ENCODE results near the gene OSR1. TPM values are rescaled to one million over a fixed set of nuclear protein-coding genes. Genes with fewer than 3 reads are reported as not detected.

Gene OSR1
- polyA plus RNA-seq, 3 donors = not detected

DNA sequence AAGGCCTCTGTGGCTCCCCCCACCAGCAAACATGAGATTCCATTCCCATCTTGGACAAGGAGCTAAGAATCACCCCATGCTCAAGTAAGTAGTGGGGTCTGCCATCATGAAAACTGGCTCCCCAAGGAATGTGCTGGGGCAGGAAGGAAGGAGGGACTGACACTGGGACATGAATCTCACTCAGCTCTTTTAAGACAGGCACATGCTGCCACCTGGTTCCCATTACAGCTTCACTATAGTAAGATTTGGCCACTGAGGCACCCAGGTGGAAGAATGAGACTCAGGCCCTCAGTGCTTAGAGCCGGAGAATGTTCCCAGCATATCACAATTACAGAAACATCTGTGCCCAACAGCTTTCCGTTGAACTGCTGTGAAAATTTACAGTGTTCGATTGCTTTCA, 38.7 kb downstream of the OSR1 start:
- WGBS (ENCODE audit: insufficient coverage) = no CpG with 5 or more reads among the region's 3 CpGs
- no peaks in the 10 kb centered on the region for H3K4me1 ChIP-seq (ENCODE audit: control insufficient read depth in 1 of 2, insufficient read depth in 2 of 2, low read length in 2 of 2)
- no peaks in the 10 kb centered on the region for H3K9me3 ChIP-seq (replicated peaks in 1 of 2; ENCODE audit: control insufficient read depth in 1 of 2, insufficient read depth in 1 of 2, low read length in 2 of 2)
- no peak overlapping the region for H3K4me3 ChIP-seq (replicated peaks in 1 of 3; ENCODE audit: low read depth in 2 of 3, low read length in 3 of 3)
- no peaks in the 10 kb centered on the region for H3K36me3 Mint-ChIP-seq
- H3K36me3 ChIP-seq (replicated peaks in 1 of 2; ENCODE audit: control insufficient read depth in 1 of 2, insufficient read depth in 2 of 2, low read length in 2 of 2) = no peaks in the 10 kb centered on the region
- H3K27ac ChIP-seq (ENCODE audit: low read depth in 1 of 2, low read length in 2 of 2) = no peak overlapping the region
- H3K27me3 ChIP-seq (ENCODE audit: control insufficient read depth in 2 of 2, insufficient read depth in 2 of 2, low read length in 2 of 2) = no peaks in the 10 kb centered on the region
- no peak overlapping the region for H3K27ac Mint-ChIP-seq
- intact Hi-C loops (cut with micrococcal nuclease) = no loop called here
- no peak overlapping the region for H3K9ac ChIP-seq (ENCODE audit: insufficient read depth, low read length, poor library complexity, severe bottlenecking)
- DNase-seq = no peak
- H4K20me1 ChIP-seq (ENCODE audit: insufficient read depth, low read length) = no peaks in the 10 kb centered on the region
- TF ChIP-seq CTCF (IDR thresholded peaks at IDR 0.05) = no peak
- no peak overlapping the region for H3K4me3 Mint-ChIP-seq
- no peaks in the 10 kb centered on the region for H3K4me1 Mint-ChIP-seq
- H3K9me3 Mint-ChIP-seq = peaks cover 0 to 7% (median 2%) of the 10 kb centered on the region in 7 donors
- H3K4me2 ChIP-seq (replicated peaks; ENCODE audit: extremely low read depth, low read length, poor library complexity, severe bottlenecking) = no peak overlapping the region
- H2AFZ ChIP-seq (ENCODE audit: insufficient read depth, low read depth, low read length, poor library complexity, severe bottlenecking) = no peak overlapping the region
- H3K27me3 Mint-ChIP-seq (ENCODE audit: low read depth in 3 of 3) = peaks cover 0 to 3% (median under 1%) of the 10 kb centered on the region in 3 donors
- no peaks in the 10 kb centered on the region for H3K79me2 ChIP-seq (ENCODE audit: insufficient read depth, low read length)

- H3K27me3 Mint-ChIP-seq (ENCODE audit: low read depth in 3 of 3) = peaks cover 0 to 3% (median 0%) of the 10 kb centered on the region in 3 donors
- H3K4me1 Mint-ChIP-seq = no peaks in the 10 kb centered on the region
- no peaks in the 10 kb centered on the region for H3K27me3 ChIP-seq (ENCODE audit: control insufficient read depth in 2 of 2, insufficient read depth in 2 of 2, low read length in 2 of 2)
- no peak overlapping the region for H3K4me3 ChIP-seq (replicated peaks in 1 of 3; ENCODE audit: low read depth in 2 of 3, low read length in 3 of 3)
- 100% methylated on average over 2 of the region's 3 CpGs for WGBS (ENCODE audit: insufficient coverage)
- H3K36me3 ChIP-seq (replicated peaks in 1 of 2; ENCODE audit: control insufficient read depth in 1 of 2, insufficient read depth in 2 of 2, low read length in 2 of 2) = no peaks in the 10 kb centered on the region
- H3K4me2 ChIP-seq (replicated peaks; ENCODE audit: extremely low read depth, low read length, poor library complexity, severe bottlenecking) = no peak overlapping the region
- no peaks in the 10 kb centered on the region for H3K36me3 Mint-ChIP-seq
- H3K27ac Mint-ChIP-seq = no peak overlapping the region
- intact Hi-C loops (cut with micrococcal nuclease) = no loop called here
- TF ChIP-seq CTCF (IDR thresholded peaks at IDR 0.05) = no peak
- H4K20me1 ChIP-seq (ENCODE audit: insufficient read depth, low read length) = no peaks in the 10 kb centered on the region
- H3K9me3 Mint-ChIP-seq = peaks cover 0 to 6% (median 2%) of the 10 kb centered on the region in 7 donors
- H3K9me3 ChIP-seq (replicated peaks in 1 of 2; ENCODE audit: control insufficient read depth in 1 of 2, insufficient read depth in 1 of 2, low read length in 2 of 2) = no peaks in the 10 kb centered on the region
- H3K9ac ChIP-seq (ENCODE audit: insufficient read depth, low read length, poor library complexity, severe bottlenecking) = no peak overlapping the region
- no peaks in the 10 kb centered on the region for H3K79me2 ChIP-seq (ENCODE audit: insufficient read depth, low read length)
- H3K27ac ChIP-seq (ENCODE audit: low read depth in 1 of 2, low read length in 2 of 2) = no peak overlapping the region
- DNase-seq = no peak
- no peaks in the 10 kb centered on the region for H3K4me1 ChIP-seq (ENCODE audit: control insufficient read depth in 1 of 2, insufficient read depth in 2 of 2, low read length in 2 of 2)
- H3K4me3 Mint-ChIP-seq = no peak overlapping the region
- no peak overlapping the region for H2AFZ ChIP-seq (ENCODE audit: insufficient read depth, low read depth, low read length, poor library complexity, severe bottlenecking)
Observed at GRCh38 chr2:19319064-19319463, 39.4 kb downstream of the OSR1 start.
